Stimulated activated naive CD8-positive, alpha-beta T cell treated with anti-CD3 and anti-CD28 coated beads, Interleukin-15, Interleukin-2, amounts not matched to agents 100 ng/mL and 50 ng/mL, for 24 hours (primary cell): ENCODE measurements around the gene GRIN2D.

Experiments used
- H3K27ac Mint-ChIP-seq: one replicate; pipeline ENCODE4 v1.8.0; 2021; ENCODE audit warnings: mild to moderate bottlenecking, mixed read lengths
- H3K27me3 Mint-ChIP-seq: one replicate; pipeline ENCODE4 v1.8.0; 2021; ENCODE audit warnings: mixed read lengths
- H3K36me3 Mint-ChIP-seq: one replicate; pipeline ENCODE4 v1.8.0; 2021; ENCODE audit warnings: low read depth, mixed read lengths
- H3K4me1 Mint-ChIP-seq: one replicate; pipeline ENCODE4 v1.8.0; 2021; ENCODE audit warnings: low read depth, mixed read lengths
- H3K4me3 Mint-ChIP-seq: one replicate; pipeline ENCODE4 v1.8.0; 2021; ENCODE audit warnings: mild to moderate bottlenecking, mixed read lengths
- H3K9me3 Mint-ChIP-seq: one replicate; pipeline ENCODE4 v1.8.0; 2021; ENCODE audit warnings: mixed read lengths

Gene GRIN2D

DNA sequence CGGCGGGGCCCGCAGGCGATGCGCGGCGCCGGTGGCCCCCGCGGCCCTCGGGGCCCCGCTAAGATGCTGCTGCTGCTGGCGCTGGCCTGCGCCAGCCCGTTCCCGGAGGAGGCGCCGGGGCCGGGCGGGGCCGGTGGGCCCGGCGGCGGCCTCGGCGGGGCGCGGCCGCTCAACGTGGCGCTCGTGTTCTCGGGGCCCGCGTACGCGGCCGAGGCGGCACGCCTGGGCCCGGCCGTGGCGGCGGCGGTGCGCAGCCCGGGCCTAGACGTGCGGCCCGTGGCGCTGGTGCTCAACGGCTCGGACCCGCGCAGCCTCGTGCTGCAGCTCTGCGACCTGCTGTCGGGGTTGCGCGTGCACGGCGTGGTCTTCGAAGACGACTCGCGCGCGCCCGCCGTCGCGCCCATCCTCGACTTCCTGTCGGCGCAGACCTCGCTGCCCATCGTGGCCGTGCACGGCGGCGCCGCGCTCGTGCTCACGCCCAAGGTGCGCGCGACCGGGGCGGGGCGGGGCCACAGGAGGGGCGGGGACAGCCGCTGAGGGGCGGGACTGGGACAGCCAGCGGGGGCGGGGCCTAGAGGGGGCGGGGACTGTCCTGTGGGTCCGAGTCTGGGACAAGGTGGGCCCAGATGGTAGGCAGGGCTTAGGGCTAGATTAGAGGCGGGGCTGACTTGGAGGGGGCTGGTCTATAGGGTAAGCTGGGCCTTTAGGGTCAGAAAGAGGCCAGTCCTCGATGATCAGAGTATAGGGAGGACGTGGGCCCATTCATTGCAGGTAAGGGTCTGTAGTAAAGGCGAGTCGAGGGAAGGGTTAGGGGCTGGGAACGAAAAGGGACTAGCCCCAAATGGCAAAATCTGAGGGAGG lies 5.1 kb downstream of the GRIN2D start:
- peaks cover 34% of the 10 kb centered on the region for H3K27me3 Mint-ChIP-seq
- H3K27ac Mint-ChIP-seq: no peak overlapping the region
- H3K4me1 Mint-ChIP-seq: peaks cover 32% of the 10 kb centered on the region
- H3K9me3 Mint-ChIP-seq: peaks cover 3% of the 10 kb centered on the region
- no peaks in the 10 kb centered on the region for H3K36me3 Mint-ChIP-seq
- H3K4me3 Mint-ChIP-seq: peak overlapping the region; percentile 84

DNA sequence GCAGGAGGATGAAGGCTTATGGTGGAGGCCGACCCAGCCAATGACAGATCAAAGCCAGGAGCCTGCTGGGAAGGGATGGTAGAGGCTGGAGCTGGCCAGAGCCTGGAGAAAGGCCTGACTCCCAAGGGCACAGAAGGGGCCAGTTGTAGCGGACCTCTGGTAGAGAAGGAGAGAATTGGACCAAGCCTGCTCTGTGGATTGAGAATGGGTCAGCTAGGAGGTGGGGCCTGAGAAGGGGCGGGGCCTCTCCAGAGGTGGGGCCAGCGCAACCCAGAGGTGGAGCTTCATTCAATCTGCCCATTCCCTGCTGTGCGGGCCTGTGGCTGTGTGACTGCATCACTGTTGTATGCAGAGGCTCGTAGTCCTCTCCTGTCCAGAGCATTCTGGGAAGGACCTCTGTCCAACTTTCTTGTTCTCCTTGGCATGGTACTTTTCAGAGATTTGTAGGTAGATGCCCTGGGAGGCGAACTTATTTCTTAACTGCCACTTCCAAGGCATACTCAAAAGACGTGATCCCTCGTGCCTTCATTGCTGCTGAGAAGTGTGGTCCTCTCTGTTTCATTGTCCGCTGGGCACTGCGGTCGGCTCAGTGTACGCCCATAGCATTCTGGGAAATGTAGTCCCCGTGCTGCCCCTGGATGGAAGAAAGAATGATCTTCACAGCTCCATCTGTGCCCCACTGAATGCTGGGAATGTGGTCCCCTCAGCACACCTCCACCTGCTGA lies 6.7 kb downstream of the GRIN2D start:
- H3K27me3 Mint-ChIP-seq: peaks cover 21% of the 10 kb centered on the region
- peaks cover 3% of the 10 kb centered on the region for H3K9me3 Mint-ChIP-seq
- no peak overlapping the region for H3K27ac Mint-ChIP-seq
- H3K4me3 Mint-ChIP-seq: no peak overlapping the region
- H3K4me1 Mint-ChIP-seq: peaks cover 28% of the 10 kb centered on the region
- H3K36me3 Mint-ChIP-seq: no peaks in the 10 kb centered on the region

- no peaks in the 10 kb centered on the region for H3K36me3 Mint-ChIP-seq
- no peak overlapping the region for H3K4me3 Mint-ChIP-seq
- H3K4me1 Mint-ChIP-seq: peaks cover 26% of the 10 kb centered on the region
- H3K27me3 Mint-ChIP-seq: peaks cover 18% of the 10 kb centered on the region
- H3K9me3 Mint-ChIP-seq: peaks cover 3% of the 10 kb centered on the region
- no peak overlapping the region for H3K27ac Mint-ChIP-seq
Measured at GRCh38 chr19:48401287-48401686, 7.8 kb downstream of the GRIN2D start.

DNA sequence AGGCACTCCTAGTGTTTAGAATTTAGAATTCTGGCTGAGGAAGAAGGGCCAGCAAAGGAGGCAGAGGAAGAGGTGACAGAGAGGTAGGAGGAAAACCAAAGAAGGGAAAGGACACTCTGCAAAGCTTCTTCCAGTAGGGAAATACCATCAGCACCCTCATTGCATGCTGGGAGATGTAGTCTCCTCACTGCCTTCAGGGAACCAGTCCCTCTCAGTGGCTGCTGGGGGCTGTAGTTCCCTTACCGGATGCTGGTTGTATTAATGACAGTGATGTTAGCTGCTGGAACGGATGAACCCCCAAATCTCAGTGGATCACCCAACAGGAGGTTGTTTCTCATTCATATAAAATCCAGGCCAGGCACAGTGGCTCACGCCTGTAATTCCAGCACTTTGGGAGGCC lies 10.1 kb downstream of the GRIN2D start:
- no peaks in the 10 kb centered on the region for H3K36me3 Mint-ChIP-seq
- peaks cover 15% of the 10 kb centered on the region for H3K4me1 Mint-ChIP-seq
- peak overlapping the region; percentile 69 for H3K27ac Mint-ChIP-seq
- peaks cover 14% of the 10 kb centered on the region for H3K27me3 Mint-ChIP-seq
- H3K4me3 Mint-ChIP-seq: no peak overlapping the region
- H3K9me3 Mint-ChIP-seq: peaks cover 3% of the 10 kb centered on the region

GRCh38 chr19:48405010-48405659 lies 11.7 kb downstream of the GRIN2D start:
- Mint-ChIP-seq H3K36me3 (no peaks in the 10 kb centered on the region), H3K27me3 (peaks cover 14% of the 10 kb centered on the region), H3K4me1 (peaks cover 5% of the 10 kb centered on the region), H3K4me3 (no peak overlapping the region), H3K27ac (no peak overlapping the region), H3K9me3 (no peaks in the 10 kb centered on the region)

- peaks cover 14% of the 10 kb centered on the region for H3K27me3 Mint-ChIP-seq
- no peaks in the 10 kb centered on the region for H3K9me3 Mint-ChIP-seq
- no peaks in the 10 kb centered on the region for H3K36me3 Mint-ChIP-seq
- no peak overlapping the region for H3K27ac Mint-ChIP-seq
- no peak overlapping the region for H3K4me3 Mint-ChIP-seq
- H3K4me1 Mint-ChIP-seq: peaks cover 5% of the 10 kb centered on the region
Measured at GRCh38 chr19:48405850-48406249, 12.4 kb downstream of the GRIN2D start.

DNA sequence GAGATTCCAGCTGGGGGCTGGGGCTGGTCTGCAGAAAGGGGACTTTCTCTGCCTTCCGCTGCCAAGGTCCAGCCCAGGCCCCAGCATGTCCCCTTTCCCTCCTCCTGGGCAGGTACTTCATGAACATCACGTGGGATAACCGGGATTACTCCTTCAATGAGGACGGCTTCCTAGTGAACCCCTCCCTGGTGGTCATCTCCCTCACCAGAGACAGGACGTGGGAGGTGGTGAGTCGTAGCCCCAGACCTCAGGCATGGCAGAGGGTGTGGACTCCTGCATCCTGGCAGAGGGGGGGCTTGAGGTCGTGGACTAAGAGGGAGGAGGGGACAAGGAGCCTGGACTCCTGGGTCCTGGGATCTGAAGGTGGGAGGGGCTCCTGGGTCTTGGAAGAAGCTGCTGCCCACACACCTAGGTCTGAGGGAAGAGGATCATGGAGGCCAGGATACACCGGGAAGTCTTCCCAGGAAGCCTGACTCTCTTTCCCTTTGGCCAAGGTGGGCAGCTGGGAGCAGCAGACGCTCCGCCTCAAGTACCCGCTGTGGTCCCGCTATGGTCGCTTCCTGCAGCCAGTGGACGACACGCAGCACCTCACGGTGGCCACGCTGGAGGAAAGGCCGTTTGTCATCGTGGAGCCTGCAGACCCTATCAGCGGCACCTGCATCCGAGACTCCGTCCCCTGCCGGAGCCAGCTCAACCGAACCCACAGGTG lies 20.6 kb downstream of the GRIN2D start:
- peaks cover 20% of the 10 kb centered on the region for H3K27me3 Mint-ChIP-seq
- H3K4me3 Mint-ChIP-seq: no peak overlapping the region
- no peak overlapping the region for H3K27ac Mint-ChIP-seq
- no peaks in the 10 kb centered on the region for H3K36me3 Mint-ChIP-seq
- H3K4me1 Mint-ChIP-seq: peaks cover 26% of the 10 kb centered on the region
- H3K9me3 Mint-ChIP-seq: no peaks in the 10 kb centered on the region

DNA sequence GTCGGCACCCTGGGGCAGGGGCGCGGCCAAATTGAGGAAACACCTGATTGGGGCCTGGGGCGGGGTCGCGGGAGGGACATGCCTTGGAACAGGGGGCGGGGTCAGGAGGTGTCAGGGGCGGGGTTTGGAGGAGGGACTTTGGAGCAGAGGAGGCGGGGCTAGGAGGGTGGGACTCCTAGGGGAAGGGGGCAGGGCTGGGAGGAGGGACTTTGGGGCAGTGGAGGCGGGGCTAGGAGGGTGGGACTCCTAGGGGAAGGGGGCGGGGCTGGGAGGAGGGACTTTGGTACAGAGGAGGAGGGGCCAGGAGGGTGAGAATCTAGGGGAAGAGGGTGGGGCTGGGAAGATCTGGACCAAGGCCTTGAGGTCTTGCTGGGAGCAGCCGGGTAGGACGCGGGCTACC lies 21.9 kb downstream of the GRIN2D start:
- no peak overlapping the region for H3K27ac Mint-ChIP-seq
- no peaks in the 10 kb centered on the region for H3K36me3 Mint-ChIP-seq
- H3K9me3 Mint-ChIP-seq: no peaks in the 10 kb centered on the region
- H3K4me1 Mint-ChIP-seq: peaks cover 31% of the 10 kb centered on the region
- no peak overlapping the region for H3K4me3 Mint-ChIP-seq
- peaks cover 20% of the 10 kb centered on the region for H3K27me3 Mint-ChIP-seq

DNA sequence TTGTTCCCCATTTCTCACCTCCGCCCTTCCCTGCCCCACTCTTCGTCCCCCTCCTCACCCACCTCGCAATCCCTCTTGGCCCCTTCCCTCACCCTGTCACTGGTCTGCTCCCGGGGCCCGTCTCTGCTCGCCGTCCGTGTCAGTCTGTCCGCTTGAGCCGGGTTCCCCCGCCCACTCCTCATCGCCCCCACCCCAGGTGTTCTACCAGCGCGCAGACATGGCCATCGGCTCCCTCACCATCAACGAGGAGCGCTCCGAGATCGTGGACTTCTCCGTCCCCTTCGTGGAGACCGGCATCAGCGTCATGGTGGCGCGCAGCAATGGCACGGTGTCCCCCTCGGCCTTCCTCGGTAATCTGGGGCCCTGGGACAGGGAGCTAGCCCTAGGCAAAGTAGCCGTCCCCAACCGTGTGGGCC lies 22.3 kb downstream of the GRIN2D start:
- H3K27ac Mint-ChIP-seq: no peak overlapping the region
- peaks cover 31% of the 10 kb centered on the region for H3K4me1 Mint-ChIP-seq
- peaks cover 20% of the 10 kb centered on the region for H3K27me3 Mint-ChIP-seq
- no peaks in the 10 kb centered on the region for H3K9me3 Mint-ChIP-seq
- no peak overlapping the region for H3K4me3 Mint-ChIP-seq
- no peaks in the 10 kb centered on the region for H3K36me3 Mint-ChIP-seq

DNA sequence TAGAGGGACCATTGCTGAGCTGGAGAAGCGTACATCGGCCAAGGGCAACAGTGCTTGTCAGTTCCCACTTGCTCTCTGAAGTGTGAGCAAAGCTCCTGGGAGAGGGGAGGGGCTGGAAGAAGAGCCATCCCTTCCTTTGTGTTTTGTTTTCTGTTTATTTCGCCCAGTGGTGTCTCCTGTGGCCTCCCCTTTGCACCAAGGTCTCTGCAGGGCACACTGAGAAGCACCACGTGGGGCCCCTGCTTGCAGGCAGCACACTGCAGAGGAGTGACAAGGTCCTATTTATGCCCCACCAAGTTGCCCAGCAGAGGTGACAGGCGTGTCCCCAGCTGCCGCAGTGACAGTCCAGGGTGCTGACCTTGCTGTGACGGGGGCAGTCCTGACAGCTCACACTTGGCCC lies 24.0 kb downstream of the GRIN2D start:
- Mint-ChIP-seq H3K9me3 (no peaks in the 10 kb centered on the region), H3K4me1 (peaks cover 31% of the 10 kb centered on the region), H3K27ac (no peak overlapping the region), H3K27me3 (peaks cover 20% of the 10 kb centered on the region), H3K36me3 (no peaks in the 10 kb centered on the region), H3K4me3 (no peak overlapping the region)

DNA sequence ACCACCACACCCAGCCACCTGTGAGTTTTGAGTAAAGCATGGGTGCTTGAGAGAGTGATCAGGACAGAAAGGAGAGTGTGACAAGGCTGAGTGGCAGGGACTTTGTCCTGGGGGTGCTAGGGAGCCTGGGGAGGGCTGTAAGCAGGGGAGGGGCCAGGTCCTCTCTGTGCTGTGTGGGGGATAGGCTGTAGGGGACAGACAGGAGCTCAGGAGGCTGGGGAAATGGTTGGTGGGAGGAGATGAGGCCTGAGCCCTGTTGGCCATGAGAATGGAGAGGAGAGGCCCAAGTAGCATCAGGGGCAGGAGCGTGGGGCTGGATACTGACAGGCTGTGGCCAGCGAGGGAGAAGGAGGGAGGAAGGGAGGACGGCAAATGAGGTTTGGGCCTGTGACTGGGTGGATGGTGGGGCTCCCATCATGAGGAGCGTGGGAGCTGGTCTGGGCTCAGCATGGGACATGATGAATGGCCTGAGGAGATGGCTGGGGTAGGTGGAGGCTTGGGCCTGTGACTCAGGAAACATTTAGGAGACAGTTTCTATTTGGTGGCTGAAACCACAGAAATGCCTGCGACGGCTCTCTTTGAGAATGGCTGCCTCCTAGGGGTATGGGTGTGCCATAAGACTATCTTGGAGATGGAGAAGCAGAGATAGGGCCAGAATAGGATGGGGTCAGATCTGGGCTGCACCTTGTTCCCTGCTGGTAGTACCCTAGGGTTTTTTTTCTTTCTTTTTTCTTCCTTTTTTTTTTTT lies 25.0 kb downstream of the GRIN2D start:
- peaks cover 23% of the 10 kb centered on the region for H3K27me3 Mint-ChIP-seq
- H3K9me3 Mint-ChIP-seq: no peaks in the 10 kb centered on the region
- H3K36me3 Mint-ChIP-seq: no peaks in the 10 kb centered on the region
- peaks cover 34% of the 10 kb centered on the region for H3K4me1 Mint-ChIP-seq
- peak overlapping the region; percentile 71 for H3K4me3 Mint-ChIP-seq
- peak overlapping the region; percentile 88 for H3K27ac Mint-ChIP-seq

- H3K27ac Mint-ChIP-seq: peak overlapping the region; percentile 88
- H3K4me3 Mint-ChIP-seq: peak overlapping the region; percentile 71
- H3K36me3 Mint-ChIP-seq: no peaks in the 10 kb centered on the region
- no peaks in the 10 kb centered on the region for H3K9me3 Mint-ChIP-seq
- peaks cover 36% of the 10 kb centered on the region for H3K4me1 Mint-ChIP-seq
- H3K27me3 Mint-ChIP-seq: peaks cover 20% of the 10 kb centered on the region
Measured at GRCh38 chr19:48419158-48419920, 25.9 kb downstream of the GRIN2D start.

DNA sequence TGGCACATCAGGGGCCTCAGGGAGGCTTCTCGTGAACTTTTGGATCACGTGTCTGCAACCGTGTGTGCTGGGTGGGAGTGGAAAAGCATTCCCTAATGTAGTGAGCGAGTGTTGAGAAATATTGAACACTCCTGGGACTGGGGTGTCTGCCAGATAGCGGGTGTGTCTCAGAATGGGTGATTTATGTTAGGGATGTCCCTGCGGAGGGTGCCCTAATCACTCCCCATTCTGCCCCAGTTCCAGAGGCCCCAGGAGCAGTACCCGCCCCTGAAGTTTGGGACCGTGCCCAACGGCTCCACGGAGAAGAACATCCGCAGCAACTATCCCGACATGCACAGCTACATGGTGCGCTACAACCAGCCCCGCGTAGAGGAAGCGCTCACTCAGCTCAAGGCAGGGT lies 28.1 kb downstream of the GRIN2D start:
- Mint-ChIP-seq H3K36me3 (no peaks in the 10 kb centered on the region), H3K4me1 (peaks cover 32% of the 10 kb centered on the region), H3K27ac (no peak overlapping the region), H3K27me3 (peaks cover 9% of the 10 kb centered on the region), H3K9me3 (no peaks in the 10 kb centered on the region), H3K4me3 (no peak overlapping the region)
